Prostate gland (tissue), 2 donors: ENCODE data around the gene ZNG1B. TPM values are rescaled to one million over a fixed set of nuclear protein-coding genes. Genes with fewer than 3 reads are reported as not detected.
"Not testable (repeated sequence)": the region's sequence is repeated elsewhere in the genome, so short reads cannot be mapped to it uniquely, and the experiment has no call there.

Experiments
- DNase-seq: peaks from one replicate; pipeline ENCODE4 v3.0.0-alpha.2; 2019; ENCODE audit warnings: low spot score
- H3K27ac ChIP-seq, 2 donors: fragments of 200-600 bp; sonication (generic); 2 replicates each; pipeline ENCODE4 v1.5.1; 2017 to 2019
- H3K27me3 ChIP-seq: fragments of 200-600 bp; sonication (generic); replicated peaks from 2 replicates; pipeline ENCODE4 v1.5.1; 2019; ENCODE audit not compliant: insufficient read depth
- H3K36me3 ChIP-seq, 2 donors: fragments of 200-600 bp; sonication (generic); 1 replicate in 1 of 2; 2 replicates in 1 of 2; pipeline versions ENCODE4 v1.5.1 to v1.8.1; 2017 to 2019
- H3K4me1 ChIP-seq: fragments of 200-600 bp; sonication (generic); replicated peaks from 2 replicates; pipeline ENCODE4 v1.5.1; 2019
- H3K4me3 ChIP-seq, 2 donors: fragments of 200-600 bp; sonication (generic); 2 replicates each; pipeline ENCODE4 v1.5.1; 2017 to 2019
- H3K9me3 ChIP-seq: fragments of 200-600 bp; sonication (generic); 2 replicates; pipeline ENCODE4 v1.5.1; 2017
- WGBS: methylation state at CpG from one replicate; pipeline ENCODE4 v1.1.5; 2018; 5-methylcytosine and 5-hydroxymethylcytosine counted together
- intact Hi-C: fragments of 100-400 bp; cut with DNase I; formaldehyde crosslinking; loops from one replicate; pipeline ENCODE4 v1.14.2; 2022
- total RNA-seq, 2 donors: library from RNA; depleted of rRNA; stranded (reverse); fragments of >200 nt; gene quantifications; one replicate each; pipeline ENCODE4 v1.1.0, GENCODE V29; 2016

The ZNG1B gene
- total RNA-seq, 2 donors from 2014 or later = 19.3 to 25.0 TPM

DNA sequence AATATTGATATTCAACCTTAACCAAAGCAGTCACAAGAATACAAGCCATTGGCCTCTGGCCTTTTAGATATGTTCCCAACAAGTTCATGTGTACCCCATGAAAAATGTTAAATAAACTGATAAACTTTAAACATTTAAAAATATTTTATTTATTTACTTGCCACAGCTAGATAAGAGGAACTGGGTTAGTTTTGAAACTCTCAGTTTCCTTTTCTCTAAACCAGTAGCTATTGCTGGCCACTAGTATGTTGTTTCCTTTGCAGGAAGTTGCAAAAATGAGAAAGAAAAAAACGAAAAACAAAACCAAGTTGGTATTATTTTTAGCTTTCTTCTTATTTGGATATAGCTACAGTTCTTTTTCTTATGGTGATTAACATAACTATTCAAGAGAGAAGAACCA, 5.7 kb upstream of the ZNG1B start:
- WGBS = 21% methylated on average over 1 of the region's 1 CpG
- not testable (repeated sequence) for H3K4me3 ChIP-seq

DNA sequence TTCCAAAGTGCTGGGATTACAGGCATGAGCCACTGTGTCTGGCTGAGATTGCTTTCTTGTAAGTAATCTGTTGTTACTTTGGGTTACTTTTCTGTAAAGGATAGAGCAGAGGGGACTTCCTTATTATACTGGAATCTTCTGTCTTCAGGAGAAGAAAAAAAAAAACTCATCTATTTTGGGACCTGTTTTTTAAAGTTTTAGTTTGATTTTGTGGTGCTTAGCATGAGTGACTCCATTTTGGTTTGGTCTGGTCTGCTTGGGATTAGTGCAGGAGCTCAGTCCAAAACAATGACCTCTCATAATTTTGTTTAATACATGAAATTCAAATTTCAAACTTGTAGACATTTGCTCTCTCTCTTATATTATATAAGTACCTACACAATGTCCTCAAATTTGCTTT, 4.0 kb upstream of the ZNG1B start:
- H3K27me3 ChIP-seq, H3K36me3 ChIP-seq, intact Hi-C loops: not testable (repeated sequence)

More for the DNA sequence above, 5.7 kb upstream of the ZNG1B start:
- H3K36me3 ChIP-seq, H3K4me1 ChIP-seq, intact Hi-C loops, H3K27me3 ChIP-seq, DNase-seq, H3K9me3 ChIP-seq, H3K27ac ChIP-seq: not testable (repeated sequence)

DNA sequence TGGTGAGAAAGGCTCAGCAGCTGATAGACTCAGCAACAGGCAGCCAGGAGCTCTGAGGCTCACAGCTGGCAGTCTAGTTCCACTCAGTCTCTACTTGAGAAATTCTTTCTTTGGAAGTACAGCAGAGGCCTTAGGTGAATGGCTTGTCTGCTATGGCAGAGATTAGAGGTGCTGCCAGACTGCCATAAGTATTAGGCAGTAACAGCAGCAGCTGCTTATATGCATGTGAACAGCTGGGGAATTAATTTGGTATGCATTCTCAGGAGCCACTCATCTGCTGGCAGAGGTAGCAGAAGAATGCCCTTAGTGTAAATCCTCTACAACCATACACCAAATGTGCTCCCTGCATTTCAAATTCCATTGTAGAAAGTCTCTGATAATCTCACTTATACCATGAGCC, 28.3 kb downstream of the ZNG1B start:
- H3K4me1 ChIP-seq, H3K27me3 ChIP-seq, H3K9me3 ChIP-seq, H3K36me3 ChIP-seq, intact Hi-C loops, DNase-seq, H3K27ac ChIP-seq, H3K4me3 ChIP-seq: not testable (repeated sequence)

More for the DNA sequence above, 4.0 kb upstream of the ZNG1B start:
- H3K27ac ChIP-seq, H3K4me1 ChIP-seq, DNase-seq, H3K9me3 ChIP-seq, H3K4me3 ChIP-seq: not testable (repeated sequence)

DNA sequence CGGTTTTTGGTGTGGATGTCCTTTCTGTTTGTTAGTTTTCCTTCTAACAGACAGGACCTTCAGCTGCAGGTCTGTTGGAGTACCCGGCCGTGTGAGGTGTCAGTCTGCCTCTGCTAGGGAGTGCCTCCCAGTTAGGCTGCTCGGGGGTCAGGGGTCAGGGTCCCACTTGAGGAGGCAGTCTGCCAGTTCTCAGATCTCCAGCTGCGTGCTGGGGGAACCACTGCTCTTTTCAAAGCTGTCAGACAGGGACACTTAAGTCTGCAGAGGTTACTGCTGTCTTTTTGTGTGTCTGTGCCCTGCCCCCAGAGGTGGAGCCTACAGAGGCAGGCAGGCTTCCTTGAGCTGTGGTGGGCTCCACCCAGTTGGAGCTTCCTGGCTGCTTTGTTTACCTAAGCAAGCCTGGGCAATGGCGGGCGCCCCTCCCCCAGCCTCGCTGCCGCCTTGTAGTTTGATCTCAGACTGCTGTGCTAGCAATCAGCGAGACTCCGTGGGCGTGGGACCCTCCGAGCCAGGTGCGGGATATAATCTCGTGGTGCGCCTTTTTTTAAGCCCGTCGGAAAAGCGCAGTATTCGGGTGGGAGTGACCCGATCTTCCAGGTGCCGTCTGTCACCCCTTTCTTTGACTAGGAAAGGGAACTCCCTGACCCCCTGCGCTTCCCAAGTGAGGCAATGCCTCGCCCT, 39.3 kb downstream of the ZNG1B start:
- H3K36me3 ChIP-seq, H3K4me3 ChIP-seq, DNase-seq, intact Hi-C loops, H3K27me3 ChIP-seq, H3K9me3 ChIP-seq, H3K4me1 ChIP-seq, H3K27ac ChIP-seq: not testable (repeated sequence)
- WGBS = 94% methylated on average over 22 of the region's 24 CpGs

DNA sequence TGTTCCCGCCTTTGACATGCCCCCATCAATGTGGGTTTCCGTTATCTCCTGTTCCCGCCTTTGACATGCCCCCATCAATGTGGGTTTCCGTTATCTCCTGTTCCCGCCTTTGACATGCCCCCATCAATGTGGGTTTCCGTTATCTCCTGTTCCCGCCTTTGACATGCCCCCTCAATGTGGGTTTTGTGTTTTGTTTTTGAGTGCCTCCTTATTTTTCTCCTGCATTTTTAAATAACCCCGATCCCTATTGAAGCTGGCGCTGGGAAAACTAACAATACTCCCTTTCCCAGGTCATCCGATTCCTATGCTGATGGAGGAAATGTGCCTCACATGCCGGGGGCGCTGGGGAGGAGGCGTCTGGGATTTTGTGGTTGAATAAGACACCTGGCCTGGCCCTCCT, 59.0 kb downstream of the ZNG1B start:
- H3K4me1 ChIP-seq, intact Hi-C loops, DNase-seq, H3K9me3 ChIP-seq, H3K27ac ChIP-seq, H3K4me3 ChIP-seq, H3K36me3 ChIP-seq, H3K27me3 ChIP-seq: not testable (repeated sequence)
- 96% methylated on average over 13 of the region's 13 CpGs for WGBS

DNA sequence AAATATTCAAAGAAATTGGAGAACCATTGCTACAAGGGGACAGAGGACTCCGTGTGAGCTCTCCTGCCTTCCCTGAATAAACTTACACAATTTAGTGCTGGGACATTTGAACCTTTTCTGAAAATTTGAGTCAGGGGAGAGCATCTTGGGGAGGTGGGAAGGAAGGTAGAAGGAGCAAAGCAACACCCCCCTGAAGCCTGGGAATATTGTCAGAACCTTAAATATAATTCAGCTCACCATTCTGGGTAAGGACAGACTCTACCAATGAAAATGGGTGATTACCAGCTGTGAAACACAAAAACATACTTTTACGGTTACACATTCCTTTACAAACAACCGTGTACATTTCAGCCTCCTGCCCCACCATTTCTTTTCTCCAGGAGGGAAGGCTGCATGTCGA, 60.9 kb downstream of the ZNG1B start, which contains the start of gene FOXD4L1:
Gene FOXD4L1, plus strand, starts transcription at position 301 of the 400 bp plus-strand sequence. CDS start 592 bp downstream, outside the sequence.
- H3K4me1 ChIP-seq, H3K4me3 ChIP-seq, H3K9me3 ChIP-seq, H3K36me3 ChIP-seq, H3K27me3 ChIP-seq, DNase-seq, H3K27ac ChIP-seq, intact Hi-C loops: not testable (repeated sequence)
- WGBS = 92% methylated on average over 2 of the region's 4 CpGs

DNA sequence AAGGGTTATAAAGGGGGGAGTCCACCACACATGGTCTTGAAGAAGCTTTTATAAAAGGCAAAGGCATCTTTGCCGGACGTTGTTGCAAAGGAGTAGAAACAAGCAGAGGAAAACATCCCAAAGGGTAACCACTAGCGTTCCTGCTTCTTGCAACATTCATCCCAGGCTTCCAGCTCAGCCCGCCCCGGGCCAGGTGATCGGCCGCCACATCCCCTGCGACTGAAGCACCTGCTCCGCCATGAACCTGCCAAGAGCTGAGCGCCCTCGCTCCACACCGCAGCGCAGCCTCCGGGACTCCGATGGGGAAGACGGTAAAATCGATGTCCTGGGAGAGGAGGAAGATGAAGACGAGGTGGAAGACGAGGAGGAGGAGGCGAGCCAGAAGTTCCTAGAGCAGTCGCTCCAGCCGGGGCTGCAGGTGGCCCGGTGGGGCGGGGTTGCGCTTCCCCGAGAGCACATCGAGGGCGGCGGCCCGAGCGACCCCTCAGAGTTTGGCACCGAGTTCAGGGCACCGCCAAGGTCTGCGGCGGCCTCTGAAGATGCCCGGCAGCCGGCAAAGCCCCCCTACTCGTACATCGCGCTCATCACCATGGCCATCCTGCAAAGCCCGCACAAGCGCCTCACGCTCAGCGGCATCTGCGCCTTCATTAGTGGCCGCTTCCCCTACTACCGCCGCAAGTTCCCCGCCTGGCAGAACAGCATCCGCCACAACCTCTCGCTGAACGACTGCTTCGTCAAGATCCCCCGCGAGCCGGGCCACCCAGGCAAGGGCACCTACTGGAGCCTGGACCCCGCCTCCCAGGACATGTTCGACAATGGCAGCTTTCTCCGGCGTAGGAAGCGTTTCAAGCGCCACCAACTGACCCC, 61.8 kb downstream of the ZNG1B start:
- H3K27me3 ChIP-seq, intact Hi-C loops, H3K27ac ChIP-seq, H3K4me3 ChIP-seq, H3K4me1 ChIP-seq, H3K9me3 ChIP-seq, H3K36me3 ChIP-seq, DNase-seq: not testable (repeated sequence)
- WGBS = 9% methylated on average over 50 of the region's 62 CpGs

DNA sequence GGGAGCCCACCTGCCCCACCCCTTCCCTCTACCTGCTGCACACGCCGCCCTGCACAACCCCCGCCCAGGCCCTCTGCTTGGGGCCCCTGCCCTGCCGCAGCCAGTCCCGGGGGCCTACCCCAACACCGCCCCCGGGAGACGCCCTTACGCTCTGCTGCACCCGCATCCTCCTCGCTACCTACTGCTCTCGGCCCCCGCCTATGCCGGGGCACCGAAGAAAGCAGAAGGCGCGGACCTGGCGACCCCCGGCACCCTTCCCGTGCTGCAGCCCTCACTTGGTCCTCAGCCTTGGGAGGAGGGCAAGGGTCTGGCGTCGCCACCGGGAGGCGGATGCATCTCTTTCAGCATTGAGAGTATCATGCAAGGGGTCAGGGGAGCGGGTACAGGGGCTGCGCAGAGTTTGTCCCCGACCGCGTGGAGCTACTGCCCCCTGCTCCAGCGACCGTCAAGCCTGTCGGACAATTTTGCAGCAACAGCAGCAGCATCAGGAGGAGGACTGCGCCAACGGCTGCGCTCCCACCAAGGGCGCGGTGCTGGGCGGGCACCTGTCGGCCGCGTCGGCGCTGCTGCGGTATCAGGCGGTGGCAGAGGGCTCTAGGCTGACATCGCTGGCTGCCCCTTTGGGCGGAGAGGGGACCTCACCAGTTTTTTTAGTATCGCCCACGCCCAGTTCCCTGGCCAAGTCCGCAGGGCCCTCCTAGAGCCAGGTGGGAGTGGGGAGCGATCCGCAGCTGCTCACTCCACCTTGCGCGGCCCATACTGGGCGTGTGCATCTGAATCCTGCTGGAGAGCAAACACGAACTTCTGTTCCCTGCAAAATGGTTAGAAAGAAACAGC, 62.6 kb downstream of the ZNG1B start:
- H3K4me1 ChIP-seq, intact Hi-C loops, DNase-seq, H3K27me3 ChIP-seq, H3K36me3 ChIP-seq, H3K9me3 ChIP-seq, H3K4me3 ChIP-seq, H3K27ac ChIP-seq: not testable (repeated sequence)
- WGBS = 6% methylated on average over 22 of the region's 56 CpGs

DNA sequence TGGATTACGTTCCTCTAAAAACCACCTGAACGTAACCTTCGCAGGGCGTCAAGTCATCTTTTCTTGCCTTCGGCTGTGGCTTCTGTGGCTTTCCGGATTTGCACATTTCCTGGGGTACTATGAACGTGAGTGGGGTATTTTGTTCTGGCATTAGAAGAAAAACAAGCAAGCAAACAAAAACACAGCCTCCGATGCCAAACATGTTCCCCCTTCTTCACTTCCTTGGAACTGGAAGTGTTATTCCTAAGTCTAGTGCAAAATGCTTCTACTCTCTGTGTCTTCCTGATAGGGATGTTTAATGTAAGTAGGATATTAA, 63.2 kb downstream of the ZNG1B start:
- H3K4me1 ChIP-seq, intact Hi-C loops, DNase-seq, H3K36me3 ChIP-seq, H3K27me3 ChIP-seq, H3K9me3 ChIP-seq, H3K4me3 ChIP-seq, H3K27ac ChIP-seq: not testable (repeated sequence)
- 17% methylated on average over 8 of the region's 8 CpGs for WGBS

DNA sequence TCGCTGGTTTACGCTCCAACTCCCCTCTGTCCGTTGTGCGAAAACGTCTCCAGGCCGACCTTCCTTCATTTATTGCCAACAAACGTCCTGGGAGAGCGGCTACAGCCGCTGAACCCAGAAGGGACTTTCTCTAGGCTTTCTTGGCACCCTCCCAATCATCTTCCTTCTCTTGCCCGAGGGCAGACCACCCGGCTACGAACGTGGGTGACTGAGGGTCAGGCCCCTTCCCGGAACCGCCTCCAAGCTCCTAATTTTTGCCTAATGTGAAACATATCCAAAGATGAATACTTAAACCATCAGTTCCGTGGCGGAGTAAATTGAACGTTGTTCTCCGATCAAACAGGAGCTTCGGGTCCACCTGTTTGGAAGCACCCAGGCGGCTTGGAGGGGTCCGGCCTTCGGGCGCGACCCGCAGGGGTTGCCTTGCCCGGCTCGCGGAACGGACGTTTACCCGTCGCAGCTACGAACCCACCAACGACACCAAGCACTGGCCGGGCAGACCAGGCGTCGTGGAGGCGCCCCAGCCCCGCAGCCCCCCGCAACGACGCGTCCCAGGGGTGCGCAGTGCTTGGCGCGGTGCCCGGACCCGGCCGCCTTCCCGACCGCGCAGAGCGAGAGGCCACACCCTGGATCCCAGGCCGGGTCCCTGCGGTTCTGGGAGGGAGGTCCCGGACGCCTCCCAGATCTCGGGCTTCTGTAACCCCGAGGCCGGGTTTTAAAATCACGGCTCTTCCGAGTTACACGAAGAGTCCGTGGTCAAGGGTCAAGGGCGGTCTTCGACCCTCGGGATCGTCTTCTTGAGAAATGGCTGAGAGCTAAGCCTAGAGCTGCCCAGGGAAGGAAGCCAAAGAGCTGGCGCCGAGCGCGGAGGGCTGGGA, 65.0 kb downstream of the ZNG1B start:
- WGBS = 4% methylated on average over 56 of the region's 73 CpGs
- DNase-seq, H3K36me3 ChIP-seq, H3K27ac ChIP-seq, intact Hi-C loops, H3K9me3 ChIP-seq, H3K27me3 ChIP-seq, H3K4me1 ChIP-seq: not testable (repeated sequence)
- H3K4me3 ChIP-seq = peak overlapping the region; percentile 14 to 28

DNA sequence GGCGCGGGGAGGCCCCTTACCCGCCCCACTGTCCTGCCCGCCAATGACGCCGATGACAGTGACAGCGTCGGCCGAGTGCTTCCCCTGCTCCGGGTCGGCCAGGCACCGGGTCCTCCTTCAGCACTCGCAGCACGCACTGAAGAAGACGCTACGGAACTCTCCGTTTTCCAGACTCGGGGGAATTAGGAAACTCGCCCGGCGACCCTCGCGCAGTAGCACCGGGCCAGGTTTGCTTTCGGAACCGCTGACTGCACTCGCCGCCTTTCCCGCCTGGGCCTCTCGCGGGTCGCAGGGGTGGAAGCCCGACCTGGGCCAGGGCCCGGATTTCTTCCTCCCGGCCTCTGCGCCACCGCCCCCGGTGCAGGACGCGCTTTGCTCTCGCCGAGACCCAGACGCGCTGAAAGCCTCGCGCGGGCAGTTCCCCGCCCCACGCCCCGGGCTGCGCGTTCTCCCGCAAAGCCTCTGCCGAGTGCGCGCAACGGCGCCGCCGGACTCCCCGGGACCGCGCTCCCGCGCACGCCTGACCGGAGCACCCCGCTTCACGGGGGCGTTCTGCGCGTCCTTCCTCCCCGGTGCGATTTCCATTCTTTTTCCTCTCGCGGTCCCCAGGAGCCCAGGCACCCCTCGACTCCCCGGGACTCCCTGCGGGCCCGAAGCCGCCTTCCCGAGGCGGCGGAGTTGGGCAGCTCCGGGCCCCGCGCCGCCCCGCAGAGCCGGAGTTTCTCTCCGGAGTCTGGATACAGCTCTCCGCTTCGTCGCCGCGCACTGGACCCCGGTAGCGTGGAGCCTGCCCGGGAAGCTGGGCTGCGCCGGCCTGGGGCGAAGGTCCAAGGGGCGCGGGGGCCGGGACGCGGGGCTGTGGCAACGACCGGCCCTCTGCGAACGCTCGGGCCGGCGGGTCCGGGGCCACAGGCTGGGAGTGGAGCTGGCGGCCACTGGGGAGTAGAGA, 65.9 kb downstream of the ZNG1B start:
- H3K36me3 ChIP-seq, H3K9me3 ChIP-seq, H3K4me1 ChIP-seq, H3K27ac ChIP-seq, intact Hi-C loops, H3K27me3 ChIP-seq: not testable (repeated sequence)
- DNase-seq = peak; percentile 5
- peak overlapping the region; percentile 14 to 28 for H3K4me3 ChIP-seq
- WGBS = 2% methylated on average over 115 of the region's 116 CpGs
